GM21723 (cell line): Measurements from ENCODE around the gene CPNE4.
"Not testable (repeated sequence)": the region's sequence is repeated elsewhere in the genome, so short reads cannot be mapped to it uniquely, and the experiment has no call there.

Experiments
- ATAC-seq: cut with Tn5 transposase; IDR thresholded peaks from one replicate; pipeline ENCODE4 v1.9.1; 2021; ENCODE audit warnings: mild to moderate bottlenecking, moderate library complexity; ENCODE audit not compliant: unreplicated experiment

CPNE4 gene

DNA sequence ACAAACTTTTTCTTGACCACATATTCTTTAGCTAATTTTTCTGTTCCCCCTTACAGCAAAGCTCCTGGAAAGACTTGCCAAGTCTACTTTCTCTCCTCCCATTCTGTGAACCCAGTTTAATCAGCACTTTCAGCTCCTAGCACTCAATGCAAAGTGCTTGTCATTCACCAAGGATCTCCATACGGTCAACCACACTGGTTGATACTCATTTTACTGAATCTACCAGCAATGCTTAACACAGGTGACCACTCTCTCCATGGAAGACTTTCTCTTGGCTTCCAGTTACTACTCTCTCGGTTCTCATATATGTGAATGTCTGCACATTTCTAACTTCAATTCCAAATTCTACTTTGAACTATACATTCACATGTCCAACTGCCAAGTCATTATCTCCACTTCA lies 543.7 kb downstream of the CPNE4 start:
- no peak for ATAC-seq

- ATAC-seq = not testable (repeated sequence)
These were observed 548.3 kb downstream of the CPNE4 start for GRCh38 chr3:131486545-131486944.

DNA sequence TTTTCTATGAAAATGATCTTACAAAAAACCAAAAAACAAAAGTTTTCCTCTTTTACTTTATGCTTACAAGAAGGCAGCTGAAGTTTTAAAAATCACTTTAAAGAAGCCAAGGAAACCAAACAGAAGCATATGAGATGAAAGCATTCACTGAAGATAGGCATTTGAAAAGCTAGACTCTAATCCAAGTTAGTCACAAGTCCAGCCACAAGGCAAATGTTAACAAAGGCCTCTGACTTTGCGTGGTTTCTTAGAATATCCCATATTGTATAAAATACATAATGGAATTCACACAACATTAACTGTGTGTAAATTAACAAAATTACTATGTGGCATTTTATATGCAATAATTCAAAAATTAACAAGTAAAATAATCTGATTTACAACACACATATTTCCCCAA lies 549.7 kb downstream of the CPNE4 start:
- ATAC-seq = no peak

- ATAC-seq = no peak
These were observed 550.2 kb downstream of the CPNE4 start for GRCh38 chr3:131484496-131485111.
